Tibial nerve (tissue), 4 donors: Measurements from ENCODE around the gene ACTR6.

Experiments
- EP300 ChIP-seq, 2 donors: sonication (generic); formaldehyde crosslinking; IDR thresholded peaks; one replicate each; pipeline ENCODE4 v1.6.1; 2017; ENCODE audit warnings: antibody characterized with exemption in 2 of 2, mild to moderate bottlenecking in 1 of 2
- POLR2A ChIP-seq, 2 donors: fragments of 450-650 bp; IDR thresholded peaks; one replicate each; pipeline ENCODE4 v1.6.1; 2017; ENCODE audit warnings: antibody characterized with exemption in 2 of 2, mild to moderate bottlenecking in 2 of 2, moderate library complexity in 2 of 2
- TF ChIP-seq, protein P1 (sequence below), 5 experiments: fragments of 200-600 bp in 3 of 5; fragments of 450-650 bp in 2 of 5; sonication (generic) in 3 of 5; IDR thresholded peaks; one replicate each; pipeline ENCODE4 v1.5.1; 2016 to 2019; ENCODE audit warnings: antibody characterized with exemption in 5 of 5, mild to moderate bottlenecking in 3 of 5, moderate library complexity in 2 of 5

DNA sequence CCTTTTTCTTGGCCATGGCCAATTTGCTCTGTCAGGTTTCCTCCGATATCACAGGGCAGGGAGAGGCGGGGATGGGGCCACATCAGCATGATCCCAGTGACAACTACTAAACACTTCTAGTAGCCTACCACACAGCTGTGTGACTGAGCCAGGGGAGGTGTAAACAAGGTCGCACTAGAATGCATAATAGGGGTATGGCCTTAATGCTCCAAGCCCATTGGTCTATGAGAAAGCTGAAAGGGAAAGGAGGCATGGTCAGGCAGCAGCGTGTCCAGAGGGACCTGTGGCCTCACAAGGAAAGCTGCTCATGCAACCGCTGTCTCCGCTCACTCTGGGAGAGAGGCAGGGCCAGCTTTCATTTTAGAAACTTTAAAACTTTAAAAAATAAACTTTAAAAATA, 27.5 kb upstream of the ACTR6 start:
- TF ChIP-seq, protein P1, sequence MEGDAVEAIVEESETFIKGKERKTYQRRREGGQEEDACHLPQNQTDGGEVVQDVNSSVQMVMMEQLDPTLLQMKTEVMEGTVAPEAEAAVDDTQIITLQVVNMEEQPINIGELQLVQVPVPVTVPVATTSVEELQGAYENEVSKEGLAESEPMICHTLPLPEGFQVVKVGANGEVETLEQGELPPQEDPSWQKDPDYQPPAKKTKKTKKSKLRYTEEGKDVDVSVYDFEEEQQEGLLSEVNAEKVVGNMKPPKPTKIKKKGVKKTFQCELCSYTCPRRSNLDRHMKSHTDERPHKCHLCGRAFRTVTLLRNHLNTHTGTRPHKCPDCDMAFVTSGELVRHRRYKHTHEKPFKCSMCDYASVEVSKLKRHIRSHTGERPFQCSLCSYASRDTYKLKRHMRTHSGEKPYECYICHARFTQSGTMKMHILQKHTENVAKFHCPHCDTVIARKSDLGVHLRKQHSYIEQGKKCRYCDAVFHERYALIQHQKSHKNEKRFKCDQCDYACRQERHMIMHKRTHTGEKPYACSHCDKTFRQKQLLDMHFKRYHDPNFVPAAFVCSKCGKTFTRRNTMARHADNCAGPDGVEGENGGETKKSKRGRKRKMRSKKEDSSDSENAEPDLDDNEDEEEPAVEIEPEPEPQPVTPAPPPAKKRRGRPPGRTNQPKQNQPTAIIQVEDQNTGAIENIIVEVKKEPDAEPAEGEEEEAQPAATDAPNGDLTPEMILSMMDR (IDR thresholded peaks at IDR 0.05) = no peak
- no peak for TF ChIP-seq POLR2A (IDR thresholded peaks at IDR 0.05)
- no peak for TF ChIP-seq EP300 (IDR thresholded peaks at IDR 0.05)
